Thoracic aorta (tissue), 2 donors: ENCODE results near the gene SLC18A3. TPM values are rescaled to one million over a fixed set of nuclear protein-coding genes. Genes with fewer than 3 reads are reported as not detected.

Source experiments
- ATAC-seq: fragments of 150-250 bp; one replicate; pipeline ENCODE4 v1.8.0; 2017; ENCODE audit warnings: low read depth; ENCODE audit not compliant: insufficient number of reproducible peaks, low FRiP score
- DNase-seq: peaks from one replicate; pipeline ENCODE4 v3.0.0-alpha.2; 2020; ENCODE audit warnings: low spot score
- H3K27ac ChIP-seq, 2 donors: fragments of 200-600 bp; sonication (generic); 1 replicate in 1 of 2; 2 replicates in 1 of 2; pipeline ENCODE4 v1.5.1; 2016; ENCODE audit warnings: mild to moderate bottlenecking in 2 of 2, moderate library complexity in 2 of 2
- H3K27me3 ChIP-seq: fragments of 200-600 bp; sonication (generic); replicated peaks from 2 replicates; pipeline ENCODE4 v1.6.0; 2016; ENCODE audit warnings: mild to moderate bottlenecking; ENCODE audit not compliant: insufficient read depth
- H3K36me3 ChIP-seq: fragments of 200-600 bp; sonication (generic); one replicate; pipeline ENCODE4 v1.5.1; 2016
- H3K4me1 ChIP-seq, 2 donors: fragments of 200-600 bp; sonication (generic); 1 replicate in 1 of 2; 2 replicates in 1 of 2; pipeline versions ENCODE4 v1.5.1 to v1.6.0; 2016; ENCODE audit warnings: low read depth in 2 of 2, mild to moderate bottlenecking in 1 of 2; ENCODE audit not compliant: control insufficient read depth in 1 of 2
- H3K4me3 ChIP-seq: fragments of 200-600 bp; sonication (generic); 2 replicates; pipeline ENCODE4 v1.5.1; 2016; ENCODE audit warnings: mild to moderate bottlenecking
- H3K9me3 ChIP-seq: fragments of 200-600 bp; sonication (generic); 2 replicates; pipeline ENCODE4 v1.5.1; 2016
- CTCF ChIP-seq: fragments of 200-600 bp; sonication (generic); IDR thresholded peaks from one replicate; pipeline ENCODE4 v1.5.1; 2019; ENCODE audit warnings: antibody characterized with exemption
- total RNA-seq, 2 donors: library from RNA; depleted of rRNA; stranded (reverse); fragments of >200 nt; gene quantifications; one replicate each; pipeline versions ENCODE4 v1.1.0 to v1.2.3, GENCODE V29; 2016

The SLC18A3 gene
- total RNA-seq, 2 donors from 2014 or later = not detected

- TF ChIP-seq CTCF = no peak
- no peak for DNase-seq
- H3K27ac ChIP-seq = no peak overlapping the region
Observed at GRCh38 chr10:49575489-49576072, 34.5 kb upstream of the SLC18A3 start.

GRCh38 chr10:49577182-49577925 lies 32.8 kb upstream of the SLC18A3 start:
- ATAC-seq (no peak), DNase-seq (no peak)
- no peak overlapping the region for H3K27ac ChIP-seq
- TF ChIP-seq CTCF = no peak
- H3K4me3 ChIP-seq = no peak overlapping the region
- peaks cover 4 to 12% of the 10 kb centered on the region in 2 donors for H3K4me1 ChIP-seq
- no peaks in the 10 kb centered on the region for H3K36me3 ChIP-seq
- no peaks in the 10 kb centered on the region for H3K27me3 ChIP-seq
- no peaks in the 10 kb centered on the region for H3K9me3 ChIP-seq

More at GRCh38 chr10:49575489-49576072, 34.5 kb upstream of the SLC18A3 start:
- ATAC-seq = no peak
- Histone ChIP-seq H3K4me1 (peaks cover 4 to 12% of the 10 kb centered on the region in 2 donors), H3K36me3 (no peaks in the 10 kb centered on the region), H3K27me3 (no peaks in the 10 kb centered on the region), H3K4me3 (no peak overlapping the region), H3K9me3 (no peaks in the 10 kb centered on the region)

GRCh38 chr10:49578392-49578791 lies 31.7 kb upstream of the SLC18A3 start:
- no peak for DNase-seq
- no peaks in the 10 kb centered on the region for H3K27me3 ChIP-seq
- no peak overlapping the region for H3K27ac ChIP-seq
- peaks cover 4 to 12% of the 10 kb centered on the region in 2 donors for H3K4me1 ChIP-seq
- TF ChIP-seq CTCF = no peak
- H3K9me3 ChIP-seq = no peaks in the 10 kb centered on the region
- ATAC-seq = no peak
- no peak overlapping the region for H3K4me3 ChIP-seq
- H3K36me3 ChIP-seq = no peaks in the 10 kb centered on the region

DNA sequence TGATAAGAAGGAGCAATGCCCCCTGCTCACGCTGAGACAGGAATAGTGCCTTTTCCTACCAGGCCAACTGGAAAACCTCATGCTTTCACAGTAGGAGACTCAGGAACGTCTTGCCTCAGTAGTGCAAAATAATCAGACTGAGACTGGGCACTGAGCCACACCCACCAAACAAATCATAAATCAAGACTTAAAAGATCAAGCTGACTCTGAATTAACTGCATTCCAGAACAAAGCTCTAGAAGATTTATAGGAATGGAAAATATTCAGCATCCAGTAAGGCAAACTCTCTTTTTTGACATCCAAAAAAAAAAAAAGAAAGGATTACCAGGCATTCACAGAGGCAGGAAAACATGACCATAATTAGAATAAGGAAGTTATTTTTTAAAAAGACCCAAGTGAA lies 30.5 kb upstream of the SLC18A3 start:
- Histone ChIP-seq H3K27me3 (no peaks in the 10 kb centered on the region), H3K4me1 (peaks cover 4 to 12% of the 10 kb centered on the region in 2 donors), H3K4me3 (no peak overlapping the region), H3K36me3 (no peaks in the 10 kb centered on the region), H3K9me3 (no peaks in the 10 kb centered on the region), H3K27ac (peak overlapping the region in 1 of 2 donors; percentile 56)
- ATAC-seq (peak; percentile 36), DNase-seq (no peak)
- TF ChIP-seq CTCF = no peak

- Histone ChIP-seq H3K36me3 (no peaks in the 10 kb centered on the region), H3K9me3 (no peaks in the 10 kb centered on the region), H3K4me1 (no peaks in the 10 kb centered on the region), H3K4me3 (no peak overlapping the region), H3K27me3 (no peaks in the 10 kb centered on the region), H3K27ac (no peak overlapping the region)
- DNase-seq (no peak), ATAC-seq (no peak)
- TF ChIP-seq CTCF = no peak
Observed at GRCh38 chr10:49585387-49585786, 24.7 kb upstream of the SLC18A3 start.
